ENCODE measurements around the gene TBL1XR1.
"Not testable (repeated sequence)": the region's sequence is repeated elsewhere in the genome, so short reads cannot be mapped to it uniquely, and the experiment has no call there.

The TBL1XR1 gene

DNA sequence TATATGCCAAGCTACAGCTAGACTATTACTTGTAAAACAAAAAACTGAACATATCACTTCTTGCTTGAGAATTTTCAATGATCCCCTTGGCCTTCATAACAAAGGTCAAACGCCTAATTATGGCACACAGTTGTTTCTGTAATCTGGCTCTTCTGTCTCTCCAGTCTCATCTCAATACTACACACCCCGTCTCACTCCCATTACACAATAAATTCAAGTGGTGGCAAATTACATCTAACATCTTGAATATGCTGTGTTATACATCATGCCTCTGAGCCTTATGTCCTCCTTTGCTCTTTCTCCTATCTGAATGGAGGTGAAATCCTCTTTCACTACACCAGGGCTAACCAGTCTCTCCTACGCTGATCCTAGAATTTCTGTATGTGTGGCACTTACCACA, 140.4 kb downstream of the TBL1XR1 start:
- no peak for DNase-seq

DNA sequence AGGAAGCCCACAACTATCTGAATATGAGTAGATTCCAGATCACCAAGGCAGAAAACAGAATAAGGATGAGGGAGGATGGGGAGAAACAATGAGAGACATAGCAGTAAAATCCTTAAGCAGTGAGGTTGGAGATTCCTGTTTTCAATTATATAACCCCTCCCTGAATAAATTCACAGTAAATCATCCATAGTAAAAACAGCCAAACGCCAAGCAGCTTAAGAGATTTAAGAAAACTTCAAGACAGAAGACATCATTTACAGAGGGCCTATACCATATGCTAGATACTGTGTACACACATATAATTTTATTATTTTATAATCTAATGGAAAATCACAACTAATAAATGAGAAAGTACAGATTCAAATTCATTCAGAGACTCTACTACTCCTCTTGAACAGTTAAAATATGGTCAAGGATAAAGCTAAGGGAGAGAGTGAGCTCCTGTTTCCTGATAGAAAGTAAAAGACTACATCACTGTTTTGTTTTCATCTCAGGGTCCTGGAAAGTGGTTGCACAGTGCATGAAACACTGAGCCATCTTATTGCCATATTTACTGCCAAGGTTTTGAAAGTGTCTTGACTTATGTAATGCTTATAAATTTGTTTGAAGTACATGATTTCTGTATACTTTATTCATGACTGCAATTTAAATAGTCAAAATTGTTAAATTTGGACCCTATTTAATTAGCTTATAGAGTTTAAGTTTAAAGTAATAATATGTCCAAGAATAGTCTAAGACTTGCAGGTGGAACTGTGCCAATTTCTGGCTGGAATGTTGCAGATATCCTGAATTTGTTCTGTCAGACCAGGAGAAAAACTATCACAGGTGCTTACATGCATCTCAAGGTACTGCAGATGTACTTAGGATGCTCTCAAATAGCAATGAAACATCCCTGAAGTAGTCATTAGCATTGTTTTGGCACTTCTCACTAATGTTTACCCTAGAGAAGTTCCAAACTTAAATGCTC, 141.4 kb downstream of the TBL1XR1 start:
- DNase-seq = no peak

DNA sequence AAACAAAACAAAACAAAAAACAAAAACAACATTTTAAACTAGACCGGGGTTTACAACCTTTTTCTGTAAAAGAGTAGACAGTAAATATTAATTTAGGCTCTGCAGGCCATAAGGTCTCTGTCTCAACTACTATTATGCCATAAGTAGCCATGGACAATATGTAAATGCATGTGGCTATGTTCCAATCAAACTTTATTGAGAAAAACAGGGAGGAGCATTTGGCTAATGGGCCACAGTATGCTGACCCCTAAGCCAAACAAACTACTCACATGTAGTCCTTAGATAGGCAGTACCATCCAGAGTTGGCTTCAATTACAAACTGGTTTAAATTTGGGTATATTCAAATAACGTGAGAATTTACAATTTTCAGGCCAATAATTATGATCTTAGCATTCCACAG, 144.2 kb downstream of the TBL1XR1 start:
- DNase-seq = no peak

GRCh38 chr3:177051411-177051810, 145.9 kb downstream of the TBL1XR1 start:
- peak; percentile 34 for DNase-seq

- DNase-seq = peak; percentile 29
Measured at GRCh38 chr3:177050501-177051237, 146.6 kb downstream of the TBL1XR1 start.

DNA sequence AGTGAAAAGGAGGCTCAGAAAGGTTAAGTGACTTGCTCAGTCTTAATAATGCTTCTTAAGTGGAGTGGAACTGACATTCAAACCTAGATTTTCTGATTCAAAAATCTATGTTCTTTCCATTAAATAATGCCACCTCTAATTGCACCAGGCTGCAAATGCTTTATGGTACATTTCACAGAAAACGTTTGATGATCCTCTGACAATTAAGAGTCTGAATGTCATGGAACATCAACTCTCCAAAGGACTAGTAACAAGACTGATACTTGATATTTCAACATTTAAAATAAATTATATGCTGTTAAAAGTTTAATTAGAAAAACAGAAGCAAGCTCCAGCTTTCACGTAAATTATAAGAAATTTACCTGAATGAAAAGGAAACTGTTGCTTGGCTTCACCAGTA, 151.5 kb downstream of the TBL1XR1 start:
- DNase-seq = no peak

- no peak for DNase-seq
Measured at GRCh38 chr3:177045222-177045621, 152.1 kb downstream of the TBL1XR1 start.

GRCh38 chr3:177041730-177042551, 155.3 kb downstream of the TBL1XR1 start:
- DNase-seq = no peak

DNA sequence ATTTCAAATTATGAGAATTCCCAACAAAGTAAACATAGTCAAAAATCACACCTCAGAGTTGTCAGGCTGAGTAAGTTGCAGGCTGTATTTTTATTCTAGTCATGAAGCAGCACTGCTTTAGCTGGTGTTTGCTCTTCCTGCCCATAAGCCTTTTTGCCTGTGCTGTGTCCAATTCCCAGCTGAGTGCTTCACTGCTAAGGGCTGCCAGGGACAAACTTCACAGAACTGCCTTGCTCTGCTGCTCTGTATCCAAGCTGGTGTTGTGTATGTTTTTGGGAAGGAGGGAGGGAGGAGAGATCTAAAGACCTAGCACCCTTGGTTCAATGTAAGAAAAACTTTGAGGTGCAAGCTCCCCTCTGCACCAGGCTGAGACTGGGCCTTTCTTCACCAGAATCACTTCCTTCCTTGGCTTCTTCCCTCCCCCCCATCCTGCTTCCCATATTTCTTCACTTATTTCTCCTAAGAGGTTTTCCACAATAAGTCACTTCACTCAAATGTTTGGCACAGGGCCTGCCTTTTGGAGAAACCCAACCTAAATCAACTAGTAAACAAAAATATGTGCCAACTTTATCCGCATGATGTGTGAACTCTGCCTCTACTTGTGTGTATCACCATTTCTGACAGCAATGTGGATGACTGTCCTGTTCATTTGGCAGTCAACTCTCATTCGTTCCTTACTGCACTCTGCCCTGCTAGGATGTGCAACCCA, 156.1 kb downstream of the TBL1XR1 start:
- DNase-seq = no peak

DNA sequence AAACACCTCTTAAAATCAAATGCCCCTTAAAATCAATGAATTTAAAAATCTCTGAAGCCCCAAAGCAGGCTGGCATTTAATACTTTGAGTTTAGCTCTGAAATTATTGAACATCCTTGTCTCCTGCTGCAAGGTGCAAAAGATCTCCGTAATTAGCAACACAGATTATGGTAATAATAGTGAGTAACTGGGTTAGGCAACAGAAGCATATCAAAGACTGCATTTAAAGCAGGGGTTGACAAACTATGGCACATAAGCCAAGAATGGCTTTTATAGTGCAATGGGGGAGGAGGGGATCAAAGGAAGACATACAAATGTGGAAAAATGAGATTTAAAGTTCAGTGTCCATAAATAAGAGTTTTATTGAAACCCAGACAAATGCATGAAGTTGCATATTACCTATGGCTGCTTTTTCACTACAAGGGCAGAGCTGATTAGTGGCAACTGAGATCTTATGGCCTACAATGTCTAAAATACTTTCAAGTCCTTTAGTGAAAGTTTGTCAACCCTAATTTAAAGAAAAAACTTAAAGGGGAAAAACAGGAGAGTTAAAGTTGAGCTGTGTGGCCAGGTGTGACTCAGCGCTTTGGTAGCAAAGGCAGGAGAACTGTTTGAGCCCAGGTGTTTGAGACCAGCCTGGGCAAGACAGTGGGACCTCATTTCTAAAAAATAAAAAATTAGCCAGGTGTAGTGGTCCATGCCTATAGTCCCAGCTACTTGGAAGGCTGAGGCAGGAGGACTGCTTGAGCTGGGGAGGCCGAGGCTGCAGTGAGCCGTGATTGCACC, 157.6 kb downstream of the TBL1XR1 start:
- no peak for DNase-seq

DNA sequence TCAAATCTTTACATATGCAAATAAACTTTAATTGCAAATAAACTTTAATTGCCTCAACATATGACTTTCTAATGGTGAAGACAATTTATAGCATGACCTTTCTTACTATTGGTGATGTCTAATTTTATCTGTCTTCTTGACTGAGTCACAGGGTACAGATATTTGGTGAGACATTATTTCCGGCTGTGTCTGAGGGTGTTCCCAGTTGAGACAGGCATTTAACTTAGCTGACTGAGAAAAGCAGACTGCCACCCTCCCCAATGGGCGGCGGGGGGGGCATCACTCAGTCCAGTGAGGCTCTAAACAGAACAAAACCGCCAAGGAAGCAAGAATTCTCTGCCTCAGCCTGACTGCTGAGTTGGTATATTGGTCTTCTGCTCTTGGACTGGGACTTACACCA, 160.0 kb downstream of the TBL1XR1 start:
- no peak for DNase-seq

- DNase-seq = no peak
Measured at GRCh38 chr3:177035676-177036075, 161.6 kb downstream of the TBL1XR1 start.

GRCh38 chr3:177034832-177035475, 162.3 kb downstream of the TBL1XR1 start:
- DNase-seq = no peak

- no peak for DNase-seq
Measured at GRCh38 chr3:177026505-177027277, 170.6 kb downstream of the TBL1XR1 start.

DNA sequence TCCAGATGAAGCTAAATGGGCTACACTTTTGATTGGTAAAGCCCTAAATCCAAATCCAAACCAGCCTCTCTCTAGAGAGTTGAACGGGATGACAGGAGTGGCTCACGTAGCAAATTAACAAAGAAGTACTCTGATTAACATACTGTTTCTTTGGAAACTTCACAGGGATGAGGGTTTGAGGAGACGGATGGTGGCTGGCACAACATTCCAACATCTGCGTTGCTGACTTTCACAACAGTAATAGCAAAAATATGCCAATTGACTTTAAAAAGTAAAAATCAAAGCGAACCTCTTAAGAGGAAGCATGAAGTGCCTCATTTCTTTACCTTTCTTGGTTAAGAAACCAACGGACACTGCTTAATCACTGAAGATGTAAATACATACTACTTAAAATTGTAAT, 181.4 kb downstream of the TBL1XR1 start:
- DNase-seq = no peak

DNA sequence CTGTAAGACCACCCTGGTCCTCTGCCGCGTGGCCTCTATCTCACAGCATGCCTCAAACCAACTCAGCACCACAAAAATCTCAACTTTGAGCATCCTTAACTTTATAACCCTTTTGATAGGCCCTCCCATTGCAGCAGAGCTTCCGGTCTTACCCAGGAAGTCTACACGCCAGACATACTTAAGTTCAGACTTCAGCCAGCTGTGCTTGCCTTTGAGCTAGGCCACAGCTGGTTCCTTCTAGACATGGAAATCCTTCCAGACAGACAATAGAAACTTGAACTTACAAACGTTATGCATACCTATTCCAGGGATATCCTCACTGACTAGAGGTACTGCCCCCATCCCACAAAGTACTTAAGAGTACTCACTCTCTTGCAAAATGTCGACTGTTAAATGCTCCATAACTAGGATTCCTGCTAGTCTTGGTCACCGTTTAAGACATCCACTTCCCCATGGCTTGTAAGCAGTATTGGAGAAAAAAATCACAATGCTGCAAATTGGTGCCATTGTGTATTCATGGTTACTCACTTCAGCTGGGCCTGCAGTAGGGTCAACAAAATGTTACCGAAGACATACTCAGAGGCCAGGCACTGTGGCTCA, 183.5 kb downstream of the TBL1XR1 start:
- no peak for DNase-seq

- DNase-seq = no peak
Measured at GRCh38 chr3:177005718-177006405, 191.4 kb downstream of the TBL1XR1 start.

GRCh38 chr3:177000159-177000558, 197.1 kb downstream of the TBL1XR1 start:
- not testable (repeated sequence) for DNase-seq

GRCh38 chr3:176995946-176996345, 201.3 kb downstream of the TBL1XR1 start:
- no peak for DNase-seq

Data from retina (tissue), 1 donor.